ENCODE results near the gene CD209. TPM values are rescaled to one million over a fixed set of nuclear protein-coding genes. Genes with fewer than 3 reads are reported as not detected.
A peak's percentile ranks its signal among the peaks of the same experiment; 100 is the strongest.

Gene CD209
- total RNA-seq, 4 donors from 2014 or later: 4.0 to 13.1 (median 8.4) TPM

GRCh38 chr19:7792281-7792680 lies 44.9 kb upstream of the CD209 start:
- intact Hi-C loops (cut with DNase I): loop anchor here (10.0 kb wide), 1 partner anchor 107 kb away; the partner anchor contains the start of gene TRAPPC5
- no peak for TF ChIP-seq CTCF (IDR thresholded peaks at IDR 0.05)
- no peaks in the 10 kb centered on the region for H3K36me3 ChIP-seq
- H3K4me3 ChIP-seq: no peak overlapping the region
- peaks cover 4 to 61% (median 24%) of the 10 kb centered on the region in 4 donors for H3K27me3 ChIP-seq
- no peak for DNase-seq (ENCODE audit: extremely low spot score)
- no peak overlapping the region for H3K27ac ChIP-seq (replicated peaks in 1 of 4)
- WGBS: 61% methylated on average over 7 of the region's 7 CpGs
- peaks cover 0 to 16% (median 7%) of the 10 kb centered on the region in 4 donors for H3K4me1 ChIP-seq
- H3K9me3 ChIP-seq: no peaks in the 10 kb centered on the region

- H3K27me3 ChIP-seq: peaks cover 4 to 69% (median 25%) of the 10 kb centered on the region in 4 donors
- H3K27ac ChIP-seq (replicated peaks in 1 of 4): no peak overlapping the region
- H3K36me3 ChIP-seq: no peaks in the 10 kb centered on the region
- DNase-seq (ENCODE audit: extremely low spot score): no peak
- no peaks in the 10 kb centered on the region for H3K9me3 ChIP-seq
- 76% methylated on average over 4 of the region's 14 CpGs for WGBS
- H3K4me1 ChIP-seq: peaks cover 0 to 16% (median 7%) of the 10 kb centered on the region in 4 donors
- intact Hi-C loops (cut with DNase I): loop anchor here (10.0 kb wide), 1 partner anchor 106 kb away; the partner anchor contains the start of gene TRAPPC5
- TF ChIP-seq POLR2A (IDR thresholded peaks at IDR 0.05; ENCODE audit: low read depth) (no peak), CTCF (IDR thresholded peaks at IDR 0.05) (no peak), EP300 (IDR thresholded peaks at IDR 0.05) (no peak), POLR2AphosphoS5 (IDR thresholded peaks at IDR 0.05) (no peak)
- no peak overlapping the region for H3K4me3 ChIP-seq
Measured at GRCh38 chr19:7790416-7790815, 43.1 kb upstream of the CD209 start.

GRCh38 chr19:7789447-7789846 lies 42.1 kb upstream of the CD209 start:
- Histone ChIP-seq H3K4me3 (peak overlapping the region in 1 of 4 donors; percentile 36), H3K4me1 (peaks cover 0 to 16% (median 7%) of the 10 kb centered on the region in 4 donors), H3K36me3 (no peaks in the 10 kb centered on the region), H3K27ac (replicated peaks in 1 of 4) (no peak overlapping the region), H3K27me3 (peaks cover 4 to 73% (median 25%) of the 10 kb centered on the region in 4 donors), H3K9me3 (peaks cover 0 to 6% (median 0%) of the 10 kb centered on the region in 4 donors)
- WGBS: 20% methylated on average over 6 of the region's 31 CpGs
- TF ChIP-seq POLR2A (IDR thresholded peaks at IDR 0.05; ENCODE audit: low read depth): no peak
- TF ChIP-seq POLR2AphosphoS5 (IDR thresholded peaks at IDR 0.05): no peak
- TF ChIP-seq CTCF (IDR thresholded peaks at IDR 0.05): no peak
- no peak for TF ChIP-seq EP300 (IDR thresholded peaks at IDR 0.05)
- intact Hi-C loops (cut with DNase I): no loop called here
- DNase-seq (ENCODE audit: extremely low spot score): no peak

GRCh38 chr19:7788933-7789323 lies 41.6 kb upstream of the CD209 start:
- intact Hi-C loops (cut with DNase I): no loop called here

More at GRCh38 chr19:7788933-7789323, 41.6 kb upstream of the CD209 start:
- TF ChIP-seq EP300 (IDR thresholded peaks at IDR 0.05): no peak
- no peak for TF ChIP-seq POLR2AphosphoS5 (IDR thresholded peaks at IDR 0.05)
- no peak for TF ChIP-seq POLR2A (IDR thresholded peaks at IDR 0.05; ENCODE audit: low read depth)
- no peak for TF ChIP-seq CTCF (IDR thresholded peaks at IDR 0.05)
- no peak overlapping the region for H3K27ac ChIP-seq (replicated peaks in 1 of 4)
- H3K27me3 ChIP-seq: peaks cover 4 to 79% (median 25%) of the 10 kb centered on the region in 4 donors
- H3K4me3 ChIP-seq: peak overlapping the region in 2 of 4 donors; percentile 16 to 36
- H3K36me3 ChIP-seq: no peaks in the 10 kb centered on the region
- peaks cover 0 to 6% (median 0%) of the 10 kb centered on the region in 4 donors for H3K9me3 ChIP-seq
- DNase-seq (ENCODE audit: extremely low spot score): no peak
- peaks cover 0 to 16% (median 7%) of the 10 kb centered on the region in 4 donors for H3K4me1 ChIP-seq
- no CpG with 5 or more reads among the region's 23 CpGs for WGBS
